Fibroblast of skin of abdomen (primary cell): ENCODE measurements around the gene SEC24D.

Source experiments
- DNase-seq: peaks from one replicate; pipeline ENCODE4 v3.0.0-alpha.2; 2013

The SEC24D gene

DNA sequence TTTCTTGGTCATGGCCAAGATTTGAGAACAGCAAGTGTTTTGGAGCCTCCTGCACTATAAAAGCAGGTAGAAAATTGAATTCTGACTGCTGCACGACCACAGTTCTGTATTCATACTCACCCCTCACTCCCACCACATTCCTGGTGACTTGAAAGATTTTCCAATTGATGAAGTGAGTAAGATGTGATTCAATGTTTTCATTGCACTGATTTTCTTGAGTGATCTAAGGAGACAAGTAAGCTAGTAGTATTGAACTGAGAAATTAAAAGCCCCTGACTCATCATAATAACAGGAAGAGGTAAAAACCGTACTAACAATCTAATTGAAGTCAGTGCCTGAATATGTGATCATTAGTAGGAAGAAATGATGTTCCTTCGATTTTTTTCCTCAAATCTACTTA lies 6.1 kb upstream of the SEC24D start:
- DNase-seq, result peak; percentile 71

- DNase-seq, result no peak
Observed at GRCh38 chr4:118839221-118839927, 3.4 kb upstream of the SEC24D start.

- no peak for DNase-seq
Observed at GRCh38 chr4:118837121-118837507, 1.2 kb upstream of the SEC24D start.

GRCh38 chr4:118836301-118837120 lies 585 bp upstream of the SEC24D start:
- DNase-seq, result peak; percentile 75

- DNase-seq, result peak; percentile 91
Observed at GRCh38 chr4:118834960-118835569, 861 bp downstream of the SEC24D start.

DNA sequence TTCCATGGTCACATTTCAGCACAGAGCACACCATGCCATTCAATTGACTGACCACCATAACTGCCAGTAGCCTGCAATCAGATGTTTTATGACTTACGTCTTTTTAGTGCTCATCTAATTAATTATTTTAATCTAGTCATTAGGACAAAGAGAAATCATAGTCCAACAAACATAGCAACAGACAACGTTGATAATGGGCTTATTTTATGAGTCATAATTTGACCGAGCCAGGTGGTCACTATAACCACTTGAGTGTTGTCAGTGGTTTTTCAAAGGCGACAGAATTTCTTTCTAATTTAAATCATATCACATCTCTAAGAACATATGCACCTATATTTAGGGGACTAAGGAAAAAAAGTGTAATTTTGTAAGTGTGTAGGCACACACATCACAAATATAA lies 1.9 kb downstream of the SEC24D start:
- DNase-seq, result no peak

DNA sequence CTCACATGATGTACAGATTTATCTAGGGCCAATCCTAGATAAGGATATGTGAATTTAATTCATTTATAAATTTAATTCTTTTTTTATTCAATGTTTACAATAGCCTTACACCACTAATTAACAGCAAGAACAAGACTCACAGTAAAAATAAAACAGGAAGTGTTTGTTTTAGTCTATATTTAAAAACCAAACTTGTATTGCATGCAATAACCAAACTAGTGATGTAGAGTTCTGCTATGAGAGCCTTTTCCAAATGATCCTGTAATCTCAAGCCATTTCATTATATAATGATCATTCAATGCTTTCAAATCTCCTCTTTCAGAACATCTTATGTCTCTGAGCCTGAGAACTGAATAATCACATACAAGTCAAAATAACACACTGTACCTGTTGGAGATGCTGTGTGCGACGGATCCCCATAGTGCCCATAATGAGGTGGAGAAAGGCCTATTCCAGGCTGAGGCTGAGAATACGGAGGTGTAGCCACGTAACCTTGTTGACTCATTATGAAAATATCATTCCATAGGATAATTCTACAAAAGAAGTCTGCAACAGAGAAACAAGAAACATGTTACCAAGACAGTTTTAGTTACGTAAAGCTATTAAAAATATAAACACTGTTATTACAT lies 2.6 kb downstream of the SEC24D start:
- DNase-seq, result no peak

- no peak for DNase-seq
Observed at GRCh38 chr4:118829107-118829506, 6.8 kb downstream of the SEC24D start.

DNA sequence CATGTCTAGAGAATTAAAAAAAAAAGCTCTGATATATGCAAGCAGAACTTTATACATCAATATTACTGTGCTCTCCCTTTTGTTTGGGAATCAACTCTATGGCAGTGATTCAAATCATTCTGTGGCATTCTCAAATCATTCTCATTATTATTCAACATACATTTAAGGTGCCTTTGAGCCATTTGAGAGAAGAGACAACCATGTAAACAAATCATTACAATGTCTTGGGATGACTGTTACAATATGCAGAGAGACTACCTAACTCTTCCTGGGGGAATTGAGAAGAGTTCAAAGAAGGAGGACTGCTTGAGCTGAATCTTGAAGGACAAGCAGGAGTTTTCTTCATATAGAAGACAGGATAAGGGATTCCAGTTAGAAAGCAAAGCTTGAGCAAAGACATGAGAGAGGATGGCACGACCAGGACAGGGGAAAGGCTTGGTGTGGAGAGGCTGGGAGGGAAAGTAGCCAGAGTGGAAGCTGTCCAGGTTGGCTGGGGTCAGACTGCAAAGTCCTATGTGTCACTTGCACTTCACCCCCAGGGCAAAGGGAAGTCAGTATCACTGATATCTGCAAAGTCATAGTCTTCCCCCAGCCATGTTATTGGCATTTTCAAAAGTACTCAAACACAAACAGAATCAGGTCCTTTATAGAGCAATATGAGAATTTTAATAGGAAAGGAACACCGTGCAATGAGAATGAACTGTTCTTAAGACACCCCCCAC lies 9.0 kb downstream of the SEC24D start:
- no peak for DNase-seq

GRCh38 chr4:118825799-118826198 lies 10.1 kb downstream of the SEC24D start:
- no peak for DNase-seq

GRCh38 chr4:118824141-118824540 lies 11.8 kb downstream of the SEC24D start:
- DNase-seq, result no peak

DNA sequence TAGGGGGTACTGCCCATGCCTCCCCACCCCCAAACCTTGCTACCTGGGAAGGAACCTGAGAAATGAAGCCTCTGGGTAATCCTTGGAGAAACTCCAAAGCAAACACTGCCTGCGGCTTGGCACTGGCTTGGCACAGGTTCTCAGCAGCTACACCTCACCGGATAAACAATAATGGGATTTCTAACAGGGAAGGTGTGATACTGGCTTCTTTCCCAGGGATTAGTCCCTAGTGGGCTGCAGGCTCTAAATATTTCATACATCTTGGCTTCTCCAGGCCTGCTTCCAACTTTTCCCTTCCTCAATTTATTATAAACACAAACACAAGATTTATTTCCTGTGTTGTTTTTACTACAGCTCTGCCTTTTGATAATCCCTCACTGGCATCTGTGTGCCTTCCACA lies 12.5 kb downstream of the SEC24D start:
- no peak for DNase-seq

DNA sequence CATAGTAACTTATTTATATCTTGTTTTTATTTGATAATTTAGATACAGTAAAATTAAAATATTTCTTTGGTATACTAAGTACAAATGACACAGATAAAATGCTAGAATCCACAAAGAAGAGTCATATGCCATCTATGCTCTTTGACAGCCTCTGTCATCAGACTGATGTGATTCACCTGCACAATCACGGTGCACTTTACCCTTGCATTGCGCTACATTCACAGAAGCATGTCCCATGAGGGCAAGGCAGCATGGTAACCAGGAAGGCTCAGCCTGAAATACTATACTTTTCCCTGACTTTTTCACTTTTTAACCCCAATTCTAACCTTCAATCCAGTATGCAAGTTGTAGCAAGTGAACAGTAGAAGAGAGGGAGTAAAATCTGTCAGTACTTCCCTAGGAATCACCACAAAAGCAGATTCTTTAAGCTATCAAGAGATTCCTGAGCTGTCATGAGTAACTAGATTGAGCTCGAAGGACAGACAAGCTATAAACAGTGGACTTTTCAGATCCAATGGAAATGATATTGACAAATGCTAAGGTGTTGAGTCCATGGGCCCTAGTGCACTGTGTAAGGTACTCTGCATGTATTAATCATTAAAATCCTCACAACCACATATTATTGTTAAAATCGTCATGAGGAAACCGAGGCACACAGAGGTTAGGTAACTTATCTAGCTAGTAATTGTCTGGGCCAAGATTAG lies 14.2 kb downstream of the SEC24D start:
- DNase-seq, result no peak

- no peak for DNase-seq
Observed at GRCh38 chr4:118817178-118817930, 18.6 kb downstream of the SEC24D start.

GRCh38 chr4:118816538-118817177 lies 19.3 kb downstream of the SEC24D start:
- DNase-seq, result peak; percentile 69

DNA sequence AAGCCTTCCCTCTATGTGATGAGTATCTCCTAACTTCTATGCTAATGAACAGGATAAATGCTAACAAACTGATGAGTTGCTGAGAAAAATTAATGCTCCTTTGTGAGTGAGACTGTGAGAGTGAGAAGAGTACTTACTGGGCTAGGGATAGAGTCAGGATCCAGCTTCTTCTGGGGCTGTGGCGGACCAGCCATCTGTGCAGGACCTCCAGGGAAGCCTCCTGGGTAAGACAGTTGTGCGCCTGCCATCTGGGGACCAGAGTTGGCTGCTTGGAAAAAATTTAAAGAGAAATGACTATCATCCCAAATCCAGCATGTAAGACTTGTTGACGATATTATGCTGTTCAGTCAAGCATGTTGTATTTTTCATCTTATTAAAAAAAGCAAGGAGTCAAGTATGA lies 21.0 kb downstream of the SEC24D start:
- no peak for DNase-seq

DNA sequence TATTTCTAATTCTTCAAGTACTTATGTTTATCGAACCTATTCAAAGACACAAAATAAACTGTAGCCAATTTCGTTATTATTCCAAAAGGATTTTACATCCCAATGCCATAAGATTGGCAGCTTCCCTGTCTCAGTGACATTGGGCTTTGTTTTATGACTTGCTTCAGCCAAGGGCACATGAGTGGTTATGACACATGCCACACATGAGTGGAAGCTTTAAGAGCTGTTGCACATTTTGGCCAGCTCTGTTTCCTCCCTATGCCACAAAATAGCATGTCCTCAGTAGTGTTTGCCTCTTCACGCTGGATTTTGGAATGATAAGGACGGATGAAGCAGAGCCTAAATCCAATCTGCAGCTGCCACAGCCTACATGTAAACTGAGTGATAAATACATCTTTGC lies 21.9 kb downstream of the SEC24D start:
- DNase-seq, result no peak

DNA sequence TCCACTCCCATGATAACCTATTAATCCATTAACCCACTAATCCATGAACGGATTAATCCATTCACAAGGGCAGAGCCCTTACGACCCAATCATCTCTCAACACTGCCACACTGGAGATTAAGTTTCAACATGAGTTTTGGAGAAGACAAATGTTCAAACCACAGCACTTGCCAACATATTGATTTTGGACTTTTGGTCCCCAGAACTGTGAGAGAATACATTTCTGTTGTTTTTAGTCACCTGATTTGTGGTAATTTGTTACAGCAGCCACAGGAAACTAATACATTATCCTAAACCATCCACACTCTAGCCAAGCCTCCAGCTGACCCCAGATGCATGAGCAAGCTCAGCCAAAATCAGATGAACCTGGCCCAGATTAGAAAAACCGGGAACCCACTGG lies 22.4 kb downstream of the SEC24D start:
- DNase-seq, result no peak

GRCh38 chr4:118811832-118812231 lies 24.1 kb downstream of the SEC24D start:
- no peak for DNase-seq

GRCh38 chr4:118810991-118811764 lies 24.7 kb downstream of the SEC24D start:
- DNase-seq, result peak; percentile 91
